Endodermal cell (in vitro differentiated cells): ENCODE data around the gene BSG. TPM values are rescaled to one million over a fixed set of nuclear protein-coding genes. Genes with fewer than 3 reads are reported as not detected.

ENCODE experiments used
- DNase-seq: peaks from one replicate; pipeline ENCODE4 v3.0.0-alpha.2; 2017
- H3K27ac ChIP-seq: 2 replicates; pipeline ENCODE4 v1.5.1; 2013; ENCODE audit warnings: mild to moderate bottlenecking, low read depth, low read length, moderate library complexity
- H3K27me3 ChIP-seq: 2 replicates; pipeline ENCODE4 v1.6.1; 2013; ENCODE audit warnings: mild to moderate bottlenecking, low read length, moderate library complexity; ENCODE audit not compliant: insufficient read depth, control insufficient read depth, poor library complexity, severe bottlenecking
- H3K36me3 ChIP-seq: 2 replicates; pipeline ENCODE4 v1.7.0; 2013; ENCODE audit warnings: mild to moderate bottlenecking, low read length, moderate library complexity; ENCODE audit not compliant: control insufficient read depth, insufficient read depth
- H3K4me1 ChIP-seq: one replicate; pipeline ENCODE4 v1.7.0; 2013; ENCODE audit warnings: low read length; ENCODE audit not compliant: control insufficient read depth, insufficient read depth
- H3K4me3 ChIP-seq: 2 replicates; pipeline ENCODE4 v1.5.1; 2013; ENCODE audit warnings: mild to moderate bottlenecking, low read length, moderate library complexity
- H3K9ac ChIP-seq: 2 replicates; pipeline ENCODE4 v1.6.1; 2013; ENCODE audit warnings: mild to moderate bottlenecking, low read length, moderate library complexity; ENCODE audit not compliant: poor library complexity, severe bottlenecking; ENCODE audit errors: extremely low read depth
- H3K9me3 ChIP-seq: 2 replicates; pipeline ENCODE4 v1.6.1; 2013; ENCODE audit warnings: mild to moderate bottlenecking, low read length, moderate library complexity; ENCODE audit not compliant: control insufficient read depth
- H3K27ac Mint-ChIP-seq: 2 replicates; pipeline ENCODE4 v1.8.0; 2020; ENCODE audit warnings: mixed read lengths
- H3K27me3 Mint-ChIP-seq: 2 replicates; pipeline ENCODE4 v1.8.0; 2021; ENCODE audit warnings: mild to moderate bottlenecking, mixed read lengths; ENCODE audit not compliant: insufficient read depth
- H3K36me3 Mint-ChIP-seq: 2 replicates; pipeline ENCODE4 v1.8.0; 2020; ENCODE audit warnings: low read depth, mixed read lengths
- H3K4me1 Mint-ChIP-seq: 2 replicates; pipeline ENCODE4 v1.8.0; 2020; ENCODE audit warnings: mixed read lengths
- H3K4me3 Mint-ChIP-seq: 2 replicates; pipeline ENCODE4 v1.8.0; 2020; ENCODE audit warnings: mild to moderate bottlenecking, moderate library complexity, mixed read lengths
- H3K9me3 Mint-ChIP-seq: 2 replicates; pipeline ENCODE4 v1.8.0; 2020; ENCODE audit warnings: mild to moderate bottlenecking, mixed read lengths
- WGBS, 2 experiments: methylation state at CpG; one replicate each; pipeline versions ENCODE4 v1.1.5 to v1.1.7; 2013; ENCODE audit warnings: missing lambda C conversion rate in 2 of 2, mixed read lengths in 1 of 2; ENCODE audit not compliant: insufficient coverage in 1 of 2, insufficient read length in 1 of 2; 5-methylcytosine and 5-hydroxymethylcytosine counted together
- total RNA-seq, 2 donors: library from RNA; stranded (reverse); fragmentation: NEBNext Ultra II Directional in 1 of 2; extraction: Animal tissue kit (Norgen Biotek cat#: 25700) in 1 of 2; gene quantifications; 2 replicates in 1 of 2; 3 replicates in 1 of 2; pipeline ENCODE4 v1.2.1, GENCODE V29; 2021
- TF ChIP-seq, protein P1 (sequence below): fragments of 200-600 bp; sonication (generic); conservative IDR thresholded peaks from 2 replicates; pipeline ENCODE4 v1.5.0; 2021; ENCODE audit warnings: antibody characterized with exemption, mild to moderate bottlenecking

The BSG gene
- total RNA-seq, 2 donors from 2014 or later = 808 to 833 TPM

DNA sequence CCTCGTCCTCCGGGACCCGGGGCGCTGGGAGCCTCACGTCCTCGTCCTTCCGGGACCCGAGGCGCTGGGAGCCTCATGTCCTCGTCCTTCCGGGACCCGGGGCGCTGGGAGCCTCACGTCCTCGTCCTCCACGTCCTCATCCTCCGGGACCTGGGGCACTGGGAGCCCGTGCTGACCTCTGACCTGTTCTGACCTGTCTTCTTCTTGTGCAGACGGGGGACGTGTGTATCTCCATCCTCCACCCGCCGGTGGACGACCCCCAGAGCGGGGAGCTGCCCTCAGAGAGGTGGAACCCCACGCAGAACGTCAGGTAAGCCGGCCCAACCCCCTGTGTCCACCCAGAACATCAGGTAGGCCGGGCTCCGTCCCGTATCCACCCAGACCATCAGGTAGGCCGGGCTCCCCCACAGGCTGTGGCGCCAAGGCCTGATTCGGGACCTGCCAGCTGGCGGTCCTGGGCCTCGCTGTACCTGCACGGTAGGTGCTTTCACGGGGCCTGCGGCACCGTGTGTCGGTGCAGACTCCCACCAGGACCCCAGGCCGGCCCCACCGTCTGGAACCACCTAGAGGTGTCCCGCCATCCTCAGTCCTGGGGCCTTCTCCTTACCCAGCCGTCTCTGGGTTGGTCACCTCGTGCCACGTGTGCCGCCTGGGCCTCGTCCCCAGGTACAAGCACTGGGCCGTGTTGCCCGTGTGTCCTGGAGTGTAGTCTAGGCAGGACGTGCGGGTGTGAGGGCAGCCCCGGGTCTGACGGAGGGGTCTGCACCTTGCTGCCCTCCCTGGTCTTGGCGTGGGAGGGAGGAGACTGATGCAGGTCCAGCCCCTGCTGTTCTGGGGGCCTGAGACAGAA, 36.1 kb upstream of the BSG start:
- no peak for DNase-seq
- H3K9ac ChIP-seq = no peak overlapping the region
- peaks cover 29% of the 10 kb centered on the region for H3K36me3 ChIP-seq
- Mint-ChIP-seq H3K4me3 (no peak overlapping the region), H3K4me1 (peaks cover 2% of the 10 kb centered on the region), H3K9me3 (no peaks in the 10 kb centered on the region), H3K36me3 (peaks cover 17% of the 10 kb centered on the region), H3K27me3 (no peaks in the 10 kb centered on the region), H3K27ac (no peak overlapping the region)
- H3K9me3 ChIP-seq = no peaks in the 10 kb centered on the region
- no peak overlapping the region for H3K27ac ChIP-seq
- WGBS, 2 experiments = 95 to 96% methylated on average over 45 to 55 of the region's 55 CpGs
- peaks cover 6% of the 10 kb centered on the region for H3K4me1 ChIP-seq
- H3K4me3 ChIP-seq = no peak overlapping the region
- no peaks in the 10 kb centered on the region for H3K27me3 ChIP-seq
- TF ChIP-seq, protein P1, sequence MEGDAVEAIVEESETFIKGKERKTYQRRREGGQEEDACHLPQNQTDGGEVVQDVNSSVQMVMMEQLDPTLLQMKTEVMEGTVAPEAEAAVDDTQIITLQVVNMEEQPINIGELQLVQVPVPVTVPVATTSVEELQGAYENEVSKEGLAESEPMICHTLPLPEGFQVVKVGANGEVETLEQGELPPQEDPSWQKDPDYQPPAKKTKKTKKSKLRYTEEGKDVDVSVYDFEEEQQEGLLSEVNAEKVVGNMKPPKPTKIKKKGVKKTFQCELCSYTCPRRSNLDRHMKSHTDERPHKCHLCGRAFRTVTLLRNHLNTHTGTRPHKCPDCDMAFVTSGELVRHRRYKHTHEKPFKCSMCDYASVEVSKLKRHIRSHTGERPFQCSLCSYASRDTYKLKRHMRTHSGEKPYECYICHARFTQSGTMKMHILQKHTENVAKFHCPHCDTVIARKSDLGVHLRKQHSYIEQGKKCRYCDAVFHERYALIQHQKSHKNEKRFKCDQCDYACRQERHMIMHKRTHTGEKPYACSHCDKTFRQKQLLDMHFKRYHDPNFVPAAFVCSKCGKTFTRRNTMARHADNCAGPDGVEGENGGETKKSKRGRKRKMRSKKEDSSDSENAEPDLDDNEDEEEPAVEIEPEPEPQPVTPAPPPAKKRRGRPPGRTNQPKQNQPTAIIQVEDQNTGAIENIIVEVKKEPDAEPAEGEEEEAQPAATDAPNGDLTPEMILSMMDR = no peak

DNA sequence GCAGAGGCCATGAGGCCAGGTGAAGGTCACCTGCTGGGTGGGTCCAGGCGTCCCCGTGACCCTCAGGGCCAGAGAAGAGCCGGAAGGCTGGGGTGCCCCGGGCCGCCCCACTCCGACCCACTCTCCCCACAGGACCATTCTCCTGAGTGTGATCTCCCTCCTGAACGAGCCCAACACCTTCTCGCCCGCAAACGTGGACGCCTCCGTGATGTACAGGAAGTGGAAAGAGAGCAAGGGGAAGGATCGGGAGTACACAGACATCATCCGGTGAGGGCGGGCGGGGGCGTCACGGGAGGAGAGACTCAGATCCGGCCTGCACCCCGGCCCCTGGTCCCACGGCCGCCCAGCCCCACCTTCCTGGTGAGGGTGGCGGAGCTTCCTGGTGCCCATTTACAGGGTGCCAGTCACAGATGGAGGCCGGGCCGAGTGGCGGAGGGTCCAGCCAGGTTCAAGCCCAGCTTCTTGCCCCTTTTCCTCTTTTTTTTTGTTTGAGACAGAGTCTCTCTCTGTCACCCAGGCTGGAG, 35.5 kb upstream of the BSG start:
- H3K4me1 ChIP-seq = peaks cover 6% of the 10 kb centered on the region
- H3K9me3 ChIP-seq = no peaks in the 10 kb centered on the region
- Mint-ChIP-seq H3K36me3 (peaks cover 17% of the 10 kb centered on the region), H3K27me3 (no peaks in the 10 kb centered on the region), H3K27ac (no peak overlapping the region), H3K4me1 (peaks cover 2% of the 10 kb centered on the region), H3K9me3 (no peaks in the 10 kb centered on the region), H3K4me3 (no peak overlapping the region)
- H3K4me3 ChIP-seq = no peak overlapping the region
- no peaks in the 10 kb centered on the region for H3K27me3 ChIP-seq
- H3K36me3 ChIP-seq = peaks cover 29% of the 10 kb centered on the region
- WGBS, 2 experiments = 93 to 96% methylated on average over 20 to 26 of the region's 26 CpGs
- TF ChIP-seq, protein P1 = no peak
- DNase-seq = no peak
- no peak overlapping the region for H3K27ac ChIP-seq
- H3K9ac ChIP-seq = no peak overlapping the region

DNA sequence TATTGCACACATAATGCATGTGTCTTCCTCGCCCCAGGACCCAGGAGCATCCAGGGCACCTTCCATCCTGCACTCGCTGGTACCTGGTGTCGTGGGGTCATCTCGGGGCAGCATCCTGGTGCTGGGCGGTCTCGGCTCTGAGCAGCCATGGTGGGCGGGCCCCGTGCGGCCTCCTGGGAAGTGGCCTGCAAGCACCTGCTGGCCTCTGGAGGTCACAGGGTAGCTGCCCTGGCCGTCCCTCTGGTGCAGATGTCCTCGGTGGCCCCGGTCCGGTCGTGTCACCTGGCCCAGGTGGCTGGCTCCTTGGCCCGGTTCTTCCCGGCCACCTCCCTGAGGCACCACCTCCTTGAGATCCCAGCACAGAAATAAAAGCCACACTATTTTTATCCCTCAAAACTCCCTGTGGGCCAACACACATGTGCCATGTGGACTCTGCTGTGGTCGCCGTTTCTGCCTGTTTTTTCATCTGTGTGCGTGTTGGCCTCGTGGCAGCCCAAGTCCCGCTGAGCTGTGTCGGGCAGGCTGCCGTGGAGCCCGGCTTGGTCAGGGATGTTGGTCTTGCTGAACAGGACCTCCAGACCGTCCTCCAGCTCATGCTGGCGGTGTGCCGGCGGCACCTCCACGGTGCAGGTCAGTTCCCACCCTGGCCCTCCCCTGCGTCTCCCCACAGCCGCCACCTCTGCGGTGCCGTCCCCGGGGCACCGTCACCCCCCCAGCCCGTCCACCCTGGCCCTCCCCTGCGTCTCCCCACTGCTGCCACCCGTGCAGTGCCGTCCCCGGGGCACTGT, 33.6 kb upstream of the BSG start:
- TF ChIP-seq, protein P1 = no peak
- peaks cover 27% of the 10 kb centered on the region for H3K36me3 ChIP-seq

More for the DNA sequence above, 33.6 kb upstream of the BSG start:
- Histone ChIP-seq H3K27me3 (no peaks in the 10 kb centered on the region), H3K4me1 (peaks cover 3% of the 10 kb centered on the region), H3K4me3 (no peak overlapping the region), H3K9ac (no peak overlapping the region), H3K27ac (no peak overlapping the region), H3K9me3 (no peaks in the 10 kb centered on the region)
- Mint-ChIP-seq H3K4me1 (no peaks in the 10 kb centered on the region), H3K27ac (no peak overlapping the region), H3K36me3 (peaks cover 21% of the 10 kb centered on the region), H3K9me3 (no peaks in the 10 kb centered on the region), H3K4me3 (no peak overlapping the region), H3K27me3 (no peaks in the 10 kb centered on the region)
- 95 to 96% methylated on average over 25 to 40 of the region's 40 CpGs for WGBS, 2 experiments
- DNase-seq = no peak
